ENCODE data around the gene UGT2B10. TPM values are rescaled to one million over a fixed set of nuclear protein-coding genes. Genes with fewer than 3 reads are reported as not detected.

The UGT2B10 gene
- total and polyA plus RNA-seq, 2 donors (not counting 3 experiments of a cell fraction or from before 2014, with no cell fraction given) = not detected

GRCh38 chr4:68831642-68832041 lies 15.8 kb downstream of the UGT2B10 start:
- intact Hi-C loops (cut with micrococcal nuclease) = no loop called here
- Histone ChIP-seq H3K27ac (ENCODE audit: insufficient read depth, low read depth, low read length) (no peak overlapping the region), H3K79me2 (ENCODE audit: control insufficient read depth, insufficient read depth, low read length) (no peaks in the 10 kb centered on the region), H3K9me1 (replicated peaks; ENCODE audit: control insufficient read depth, extremely low read depth, insufficient read depth, low read length) (no peaks in the 10 kb centered on the region), H3K9ac (replicated peaks; ENCODE audit: extremely low read depth, insufficient read depth, low read length) (no peak overlapping the region), H3K4me3 (replicated peaks in 1 of 3; ENCODE audit: insufficient read depth in 1 of 3, low read depth in 1 of 3, low read length in 3 of 3) (no peak overlapping the region), H3K4me2 (ENCODE audit: insufficient read depth, low read length) (no peak overlapping the region), H3K27me3 (ENCODE audit: control insufficient read depth in 2 of 2, insufficient read depth in 2 of 2, low read length in 2 of 2) (no peaks in the 10 kb centered on the region), H2AFZ (ENCODE audit: low read depth, low read length) (no peak overlapping the region), H4K20me1 (replicated peaks; ENCODE audit: control insufficient read depth, extremely low read depth, insufficient read depth, low read length) (no peaks in the 10 kb centered on the region), H3K9me3 (replicated peaks; ENCODE audit: control insufficient read depth, insufficient read depth, low read length) (no peaks in the 10 kb centered on the region), H3K36me3 (ENCODE audit: control insufficient read depth in 2 of 2, extremely low read depth in 1 of 2, insufficient read depth in 2 of 2, low read length in 2 of 2) (no peaks in the 10 kb centered on the region), H3K4me1 (ENCODE audit: control insufficient read depth, extremely low read depth, insufficient read depth, low read length) (no peaks in the 10 kb centered on the region)
- POLR2A ChIA-PET = no interaction called here
- FAIRE-seq = no peak
- no peak for TF ChIP-seq JUN (IDR thresholded peaks at IDR 0.05; ENCODE audit: borderline replicate concordance, insufficient read depth, insufficient read length, low read depth)
- TF ChIP-seq MYC (IDR thresholded peaks at IDR 0.05; ENCODE audit: low read depth, low read length) = no peak
- no peak for TF ChIP-seq FOS (IDR thresholded peaks at IDR 0.05; ENCODE audit: borderline replicate concordance, insufficient read depth, low read length)
- TF ChIP-seq MAX (IDR thresholded peaks at IDR 0.05; ENCODE audit: insufficient read depth, insufficient read length) = no peak
- TF ChIP-seq CTCF (IDR thresholded peaks at IDR 0.05; ENCODE audit: extremely low read depth in 1 of 2, insufficient read depth in 1 of 2, low read depth in 1 of 2, low read length in 2 of 2) = no peak
- TF ChIP-seq POLR2A (IDR thresholded peaks at IDR 0.05; ENCODE audit: low read depth, low read length) = no peak
- no peak for TF ChIP-seq EZH2 (IDR thresholded peaks at IDR 0.05; ENCODE audit: borderline replicate concordance, low read depth, low read length, severe bottlenecking)
- TF ChIP-seq POLR2AphosphoS5 (IDR thresholded peaks at IDR 0.05; ENCODE audit: insufficient read depth, low read depth, low read length) = no peak
- no peak for TF ChIP-seq GATA2 (IDR thresholded peaks at IDR 0.05; ENCODE audit: insufficient read depth, insufficient read length, low read depth, low read length)
- dilution Hi-C loops (cut with MboI; ENCODE audit: extremely low pct_ligation_motif_present, low sequenced_read_pairs) = no loop called here
- no peak for DNase-seq (ENCODE audit: low read depth, low spot score)
- BruUV-seq (replicated peaks) = no TSS peak
- CTCF ChIA-PET = no interaction called here
